GM19467 (cell line): ENCODE data around the gene COL18A1.

Experiments used
- ATAC-seq: cut with Tn5 transposase; IDR thresholded peaks from one replicate; pipeline ENCODE4 v1.9.1; 2021; ENCODE audit warnings: mild to moderate bottlenecking, moderate library complexity; ENCODE audit not compliant: unreplicated experiment

Gene COL18A1

DNA sequence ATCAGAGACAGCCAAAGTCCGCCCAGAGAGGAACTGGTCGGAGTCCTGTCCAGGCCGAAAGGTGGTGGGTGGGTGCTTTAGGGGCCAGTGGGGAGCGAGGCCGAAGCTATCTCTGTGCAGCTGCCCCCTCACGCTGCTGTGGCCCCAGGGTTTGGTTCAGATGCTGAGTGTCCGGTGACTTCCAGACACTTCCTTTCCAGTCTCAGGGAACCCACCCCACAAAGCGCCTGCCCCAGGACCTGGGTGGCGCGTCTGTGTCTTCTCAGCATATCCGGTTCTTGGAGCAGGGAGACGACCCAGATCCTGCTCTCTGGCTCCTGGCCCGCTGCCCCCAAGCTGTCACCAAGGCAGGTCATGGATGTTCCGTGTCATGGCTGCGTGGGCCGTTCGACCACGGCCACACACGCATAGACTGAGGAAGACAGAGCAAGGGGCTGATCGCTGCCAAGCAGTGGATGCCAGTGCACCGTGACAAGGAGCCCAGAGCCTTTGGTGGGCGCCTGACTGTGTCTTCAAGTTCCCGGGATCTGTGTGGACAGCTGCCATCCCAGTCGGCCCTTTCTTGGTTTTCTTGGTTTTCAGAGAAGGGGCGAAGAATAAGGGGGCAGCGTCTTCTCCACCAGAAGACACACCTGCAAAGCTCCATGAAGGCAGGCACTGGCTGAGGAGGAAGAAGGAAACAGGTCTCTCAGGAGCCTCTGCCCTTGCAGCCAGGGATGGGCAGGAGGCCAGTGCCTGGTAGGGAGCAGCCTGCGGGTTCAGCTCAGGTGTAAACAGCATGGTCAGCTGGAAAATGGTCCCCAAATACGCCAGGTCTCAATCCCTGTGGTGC lies 22.9 kb upstream of the COL18A1 start:
- ATAC-seq, result no peak

GRCh38 chr21:45382697-45382997 lies 22.3 kb upstream of the COL18A1 start:
- no peak for ATAC-seq

DNA sequence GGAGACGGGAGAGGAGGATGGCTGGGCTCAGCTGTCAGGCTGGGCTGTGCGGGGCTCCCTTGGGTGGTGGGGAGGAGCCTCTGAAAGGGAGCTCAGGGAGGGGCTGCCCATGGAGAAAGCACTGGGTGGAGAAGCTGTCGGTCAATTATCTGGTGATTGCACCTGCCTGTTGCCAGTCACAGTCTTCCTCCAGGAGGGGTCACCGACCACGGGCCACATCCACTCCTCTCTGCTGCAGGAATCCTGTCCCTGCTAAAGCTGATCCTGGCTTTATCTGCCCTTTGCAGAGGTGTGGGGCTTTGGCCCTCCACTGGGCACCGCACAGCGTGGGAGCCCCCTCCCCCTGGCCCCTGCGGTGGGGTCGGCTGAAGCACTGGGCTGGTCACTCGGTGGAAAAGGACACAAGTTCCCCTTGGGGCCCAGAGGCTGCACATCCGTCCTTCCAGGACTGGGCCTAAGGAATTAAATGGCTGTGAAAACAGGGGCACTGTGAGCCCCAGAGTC lies 21.8 kb upstream of the COL18A1 start:
- no peak for ATAC-seq

DNA sequence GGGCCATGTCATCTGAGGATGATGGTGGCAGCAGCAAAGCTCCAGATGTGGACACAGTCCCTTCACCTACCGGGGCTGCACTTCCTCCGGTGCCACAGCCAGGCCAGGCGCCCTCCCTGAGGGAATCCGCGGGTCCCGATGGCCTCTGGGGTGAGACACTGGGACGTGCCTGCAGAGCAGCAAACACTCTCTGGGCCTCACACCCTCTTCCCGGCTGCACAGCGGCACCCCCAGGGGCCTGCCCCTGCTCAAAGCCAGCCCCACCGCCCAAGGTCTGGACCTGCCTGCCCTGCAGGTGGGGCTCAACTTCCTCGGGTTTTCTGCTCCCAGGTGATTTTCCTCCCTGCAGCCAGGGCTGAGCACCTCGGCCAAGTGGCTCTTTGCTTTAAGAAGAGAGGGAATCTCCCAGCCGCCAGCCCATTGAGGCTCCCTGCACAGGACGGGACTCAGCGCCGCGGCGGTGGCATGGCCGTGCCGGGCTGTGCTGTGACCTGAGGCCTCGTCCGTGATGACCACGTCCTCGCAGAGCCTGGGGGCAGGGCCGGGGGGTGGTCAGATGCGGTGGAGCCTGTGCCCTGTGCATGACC lies 21.3 kb upstream of the COL18A1 start:
- no peak for ATAC-seq

DNA sequence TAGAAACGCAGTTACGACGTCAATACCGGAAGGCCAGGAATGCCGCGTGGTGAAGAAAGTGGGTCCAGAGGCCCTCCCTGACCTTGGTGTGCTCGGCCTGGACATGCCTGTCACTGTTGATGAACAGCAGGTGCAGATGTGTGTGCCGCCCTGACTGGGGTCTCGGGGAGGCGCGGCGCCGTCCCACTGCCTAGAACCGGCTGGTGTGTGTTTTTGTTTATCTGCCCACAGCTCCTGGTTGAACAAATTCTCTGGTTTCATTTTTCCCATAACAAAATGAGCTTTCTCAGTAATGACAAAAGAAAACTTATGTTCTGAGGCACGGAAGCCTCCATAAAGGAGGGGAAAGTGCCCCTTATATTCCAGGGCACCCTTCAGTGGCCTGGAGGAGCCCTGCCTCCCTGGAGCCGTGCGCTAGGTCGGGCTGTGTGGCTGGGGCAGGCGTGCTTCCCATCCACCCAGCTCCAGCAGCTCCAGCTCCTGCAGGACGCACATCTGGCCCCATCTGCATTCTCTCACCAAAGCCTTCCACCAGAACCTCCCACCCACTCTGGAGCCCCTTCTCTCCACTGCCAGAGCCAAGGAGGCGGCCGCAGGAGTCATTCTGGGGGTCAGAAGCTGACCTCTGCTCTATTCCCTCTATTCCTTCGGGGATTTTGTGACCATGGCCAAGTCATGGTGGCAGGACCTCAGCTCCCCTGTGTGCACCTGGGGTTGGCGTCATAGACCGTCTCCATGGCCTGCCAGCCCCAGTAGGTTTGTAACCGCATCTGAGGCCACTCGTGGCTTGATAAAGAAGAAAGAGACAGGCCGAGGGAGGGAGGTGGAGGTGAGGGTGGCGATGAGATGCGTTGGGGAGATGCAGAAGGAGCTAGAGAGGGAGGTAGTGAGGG lies 20.1 kb upstream of the COL18A1 start:
- ATAC-seq, result no peak

GRCh38 chr21:45385549-45386050 lies 19.4 kb upstream of the COL18A1 start:
- ATAC-seq, result no peak

DNA sequence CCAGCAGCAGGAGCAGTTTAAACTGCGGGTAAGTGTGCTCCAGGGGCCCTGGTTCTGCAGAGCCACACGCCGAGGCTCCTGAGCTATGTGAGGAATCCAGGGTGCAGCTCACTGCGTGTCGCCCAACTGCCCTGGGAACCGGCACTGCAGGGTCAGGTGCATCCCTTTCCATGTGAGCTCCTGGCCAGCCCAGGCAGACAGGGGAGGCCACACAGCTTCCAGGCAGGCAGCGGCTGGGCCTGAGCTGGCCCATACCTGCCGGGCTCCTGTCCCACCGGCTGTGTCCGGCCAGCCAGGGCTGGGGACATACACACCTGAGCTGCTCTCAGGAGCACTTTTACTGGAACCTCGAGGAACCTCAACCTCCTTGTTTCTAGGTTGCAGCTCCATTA lies 18.6 kb upstream of the COL18A1 start:
- ATAC-seq, result no peak

DNA sequence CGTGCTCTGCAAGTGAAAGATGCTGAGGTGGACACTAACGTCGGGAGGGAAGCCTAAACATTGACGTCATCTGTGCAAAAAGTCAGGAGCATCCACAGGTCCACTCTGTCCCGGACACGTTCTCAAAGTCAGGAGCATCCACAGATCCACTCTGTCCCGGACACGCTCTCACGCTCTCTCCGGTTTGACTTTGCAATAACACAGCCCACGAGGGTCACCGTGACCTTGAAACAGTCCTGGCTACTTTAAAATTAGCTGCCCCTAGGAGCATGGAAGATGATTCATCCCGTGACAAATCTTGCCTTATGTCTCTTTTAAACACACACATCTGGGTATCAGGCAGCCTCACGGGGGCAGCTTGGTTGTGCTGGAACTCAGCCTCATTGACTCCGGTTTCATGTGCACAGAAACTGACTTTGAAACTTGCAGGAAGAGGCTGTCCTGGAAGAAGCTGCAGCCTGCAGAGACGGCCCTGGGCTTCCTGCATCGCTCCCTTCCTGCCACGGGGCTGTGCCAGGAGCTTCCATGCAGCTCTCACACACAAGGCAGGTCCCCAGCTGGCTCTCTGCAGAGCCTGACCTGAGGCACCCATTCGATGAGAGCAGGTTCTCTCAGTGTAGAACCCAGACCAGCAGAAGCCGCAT lies 18.1 kb upstream of the COL18A1 start:
- no peak for ATAC-seq

GRCh38 chr21:45387506-45387905 lies 17.5 kb upstream of the COL18A1 start:
- no peak for ATAC-seq

GRCh38 chr21:45388011-45388521 lies 16.9 kb upstream of the COL18A1 start:
- ATAC-seq, result no peak

- ATAC-seq, result no peak
Observed at GRCh38 chr21:45388611-45389296, 16.2 kb upstream of the COL18A1 start.

DNA sequence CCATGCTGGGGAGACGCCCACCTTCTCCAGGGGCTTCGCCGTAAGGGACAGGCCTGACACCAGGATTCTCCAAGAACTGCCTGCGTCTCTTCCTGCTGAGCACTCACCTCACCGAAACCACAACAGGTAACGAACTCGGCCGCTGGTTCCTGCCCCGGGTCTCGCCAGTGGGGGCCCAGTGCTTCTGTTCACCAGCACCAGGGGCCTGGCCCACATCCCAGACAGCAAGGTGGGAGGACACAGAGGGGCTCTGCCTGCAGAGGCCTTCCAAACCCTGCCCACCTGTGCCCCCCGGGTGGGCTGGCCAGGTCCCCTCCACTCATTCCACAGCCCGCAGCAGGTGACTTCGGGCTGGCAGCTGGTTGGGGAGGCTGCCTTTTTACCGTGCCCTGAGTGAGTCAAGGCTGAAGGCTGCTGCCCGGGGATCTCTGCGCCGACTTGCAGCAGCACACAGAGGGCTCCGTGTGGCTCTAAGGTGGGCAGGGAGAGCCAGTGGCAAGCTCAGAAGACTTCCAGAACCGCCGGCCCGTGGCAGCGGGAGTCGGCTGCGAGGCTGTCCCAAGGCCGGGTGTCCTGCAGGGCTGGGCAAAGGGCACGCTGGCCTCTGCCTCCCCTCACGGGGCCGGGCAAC lies 14.7 kb upstream of the COL18A1 start:
- no peak for ATAC-seq

GRCh38 chr21:45390831-45391742 lies 13.9 kb upstream of the COL18A1 start:
- ATAC-seq, result no peak

GRCh38 chr21:45391743-45392572 lies 13.0 kb upstream of the COL18A1 start:
- no peak for ATAC-seq

DNA sequence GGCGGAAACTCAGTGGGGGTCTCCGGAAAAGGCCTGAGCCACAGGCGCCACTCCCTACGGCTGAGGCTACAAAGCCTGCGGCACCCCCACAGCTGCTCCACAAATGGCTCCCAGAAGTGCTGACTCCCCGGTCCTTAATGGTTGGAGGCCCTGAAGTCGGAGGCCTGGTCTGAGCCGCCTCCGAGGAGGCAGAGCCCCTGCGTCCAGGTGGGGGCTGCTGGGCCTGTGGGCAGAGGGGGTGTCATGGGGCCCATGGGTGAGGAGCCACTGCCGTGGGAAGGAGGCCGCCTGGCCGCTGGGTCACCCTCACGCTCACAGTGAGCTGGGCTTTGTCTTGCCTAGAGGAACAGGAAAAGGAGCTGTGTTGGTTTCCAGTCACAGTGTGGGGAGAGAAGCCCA lies 12.4 kb upstream of the COL18A1 start:
- no peak for ATAC-seq

DNA sequence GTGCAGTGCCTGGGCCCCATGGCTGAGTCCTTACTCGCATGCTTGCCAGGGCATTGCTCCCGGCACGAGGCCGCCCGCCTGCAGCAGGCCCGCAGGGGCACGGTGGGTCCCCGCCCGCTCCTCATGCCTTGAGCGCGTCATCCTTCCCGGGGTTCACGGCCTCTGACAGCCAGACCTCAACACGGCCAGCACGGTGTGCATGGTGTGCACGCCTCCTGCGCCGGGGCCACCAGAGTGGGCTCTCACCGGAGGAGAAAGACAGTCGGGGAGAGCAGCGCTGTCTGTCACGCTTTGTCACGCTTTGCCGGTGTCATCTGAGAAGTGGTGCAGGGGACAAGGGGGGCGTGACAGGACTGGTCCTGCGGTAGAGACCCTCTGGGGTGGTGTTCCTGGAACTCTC lies 11.9 kb upstream of the COL18A1 start:
- no peak for ATAC-seq

- no peak for ATAC-seq
Observed at GRCh38 chr21:45393833-45394638, 10.9 kb upstream of the COL18A1 start.
